ENCODE results near the gene UBAP2.

UBAP2 gene

DNA sequence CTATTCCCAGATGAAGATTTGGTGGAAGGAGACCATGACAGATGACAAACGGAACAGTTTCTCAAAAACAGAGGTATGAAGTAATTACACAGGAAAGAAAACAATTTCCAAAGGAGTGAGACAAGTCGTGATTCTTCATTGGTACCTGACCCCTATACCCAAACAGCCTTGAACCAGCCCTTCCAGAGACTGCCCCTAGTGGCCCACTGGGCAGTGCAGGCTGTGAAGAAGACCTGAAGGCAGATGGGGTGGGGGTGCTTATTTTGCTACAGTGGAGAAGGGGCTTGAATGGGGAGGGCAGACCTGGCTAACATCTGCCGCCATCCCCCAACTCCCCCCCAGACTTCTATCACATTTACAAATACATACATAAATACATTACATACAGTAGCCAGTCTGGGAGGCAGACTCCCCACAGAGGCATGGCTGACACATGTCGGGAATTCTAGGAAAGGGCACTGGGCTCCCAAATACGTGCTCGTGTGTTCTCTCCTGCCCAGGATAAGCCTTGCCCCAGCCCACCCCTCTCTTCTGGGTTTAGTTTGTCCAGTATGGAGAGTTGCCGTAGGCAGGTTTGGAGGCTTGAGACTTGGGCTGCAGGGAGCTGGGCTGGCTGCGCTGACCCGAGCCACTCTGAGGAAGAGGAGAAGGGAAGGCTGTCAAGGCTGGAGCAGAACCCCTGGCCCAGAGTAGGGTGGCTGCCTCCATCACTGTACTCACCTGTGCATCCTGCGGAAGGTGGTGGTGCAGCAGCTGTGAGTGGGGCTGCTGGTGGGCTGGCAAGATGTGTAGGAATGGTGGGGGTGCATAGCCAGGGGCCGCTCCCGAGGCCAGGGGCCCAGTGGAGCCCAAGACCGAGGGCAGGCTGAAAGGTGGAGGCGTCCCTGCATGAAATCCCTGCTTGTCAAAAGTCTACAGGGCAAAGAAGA is 126.5 kb downstream of the UBAP2 start:
- DNase-seq (ENCODE audit: low spot score), result no peak

DNA sequence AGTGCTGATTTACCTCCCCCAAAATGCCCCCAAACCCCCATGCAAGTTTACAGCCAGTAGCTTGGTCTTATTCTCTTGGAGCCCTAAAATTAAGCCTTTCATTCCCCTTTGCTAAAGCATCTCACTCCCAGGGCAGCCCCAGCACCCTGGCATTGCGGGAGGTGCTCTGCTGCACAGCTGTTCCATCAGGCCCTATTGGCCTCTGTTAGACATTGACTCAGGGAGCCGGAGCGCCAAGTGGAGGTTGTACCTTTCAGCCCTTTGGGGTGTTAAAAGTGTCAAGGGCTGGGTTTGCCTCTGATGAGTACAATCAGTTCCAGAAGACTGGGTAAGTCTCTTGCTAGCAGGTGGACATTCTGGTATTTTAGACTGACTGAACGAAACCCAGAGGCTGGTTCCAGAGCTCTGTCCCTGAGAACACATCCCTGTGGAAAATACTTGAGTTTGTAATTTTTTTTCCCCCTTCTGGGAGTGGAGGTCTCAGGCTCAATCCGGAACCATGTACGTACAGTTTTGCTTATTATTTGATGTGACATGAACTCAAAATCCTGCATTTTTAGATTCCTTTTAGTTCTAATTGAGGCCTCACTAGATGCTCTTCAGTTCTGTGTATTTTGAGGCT is 129.3 kb downstream of the UBAP2 start:
- DNase-seq (ENCODE audit: low spot score), result no peak

DNA sequence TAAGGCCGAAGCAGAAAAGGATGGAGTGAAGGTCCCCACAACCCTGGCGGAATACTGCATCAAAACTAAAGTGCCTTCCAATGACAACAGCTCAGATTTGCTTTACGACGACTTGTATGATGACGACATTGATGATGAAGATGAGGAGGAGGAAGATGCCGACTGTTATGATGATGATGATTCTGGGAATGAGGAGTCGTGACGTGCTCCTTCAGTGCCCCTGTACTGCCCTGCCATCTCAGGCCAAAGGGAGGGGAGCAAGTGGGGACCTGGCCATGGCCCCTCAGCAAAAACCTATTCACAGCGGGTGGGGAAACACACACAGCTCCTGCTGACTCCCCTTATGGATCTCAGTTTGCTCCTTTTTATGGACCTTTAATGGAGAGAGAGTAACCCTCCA is 131.7 kb downstream of the UBAP2 start:
- DNase-seq (ENCODE audit: low spot score), result no peak

DNA sequence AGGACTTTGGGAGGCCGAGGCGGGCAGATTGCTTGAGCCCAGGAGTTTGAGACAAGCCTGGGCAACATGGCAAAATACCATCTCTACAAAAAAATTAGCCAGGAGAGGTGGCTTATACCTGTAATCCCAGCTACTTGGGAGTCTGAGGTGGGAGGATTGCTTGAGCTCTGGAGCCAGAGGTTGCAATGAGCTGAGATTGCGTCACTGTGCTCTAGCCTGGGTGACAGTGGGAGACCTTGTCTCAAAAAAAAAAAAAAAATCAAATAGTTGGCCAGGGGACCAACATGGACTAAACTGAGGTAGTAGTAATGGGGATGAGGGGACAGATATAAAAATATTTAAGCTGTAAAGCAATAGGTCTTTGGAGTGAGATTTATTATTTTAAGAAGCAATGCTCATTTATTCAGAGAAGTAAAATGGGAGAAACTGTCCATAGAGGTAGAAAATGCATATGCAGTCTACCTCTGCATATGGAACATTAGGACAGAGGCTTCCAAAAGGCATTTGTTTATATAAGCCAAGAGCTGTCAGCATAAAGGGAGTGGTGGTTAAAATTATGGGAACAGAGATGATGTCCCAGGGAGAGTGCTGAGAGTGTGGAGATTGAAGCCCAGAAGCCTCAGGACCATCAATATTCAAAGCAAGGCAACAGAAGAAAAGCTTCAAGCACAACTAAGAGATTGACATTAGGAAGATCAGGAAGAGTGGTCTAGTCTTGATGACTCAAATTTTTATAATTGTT is 133.6 kb downstream of the UBAP2 start:
- no peak for DNase-seq (ENCODE audit: low spot score)

DNA sequence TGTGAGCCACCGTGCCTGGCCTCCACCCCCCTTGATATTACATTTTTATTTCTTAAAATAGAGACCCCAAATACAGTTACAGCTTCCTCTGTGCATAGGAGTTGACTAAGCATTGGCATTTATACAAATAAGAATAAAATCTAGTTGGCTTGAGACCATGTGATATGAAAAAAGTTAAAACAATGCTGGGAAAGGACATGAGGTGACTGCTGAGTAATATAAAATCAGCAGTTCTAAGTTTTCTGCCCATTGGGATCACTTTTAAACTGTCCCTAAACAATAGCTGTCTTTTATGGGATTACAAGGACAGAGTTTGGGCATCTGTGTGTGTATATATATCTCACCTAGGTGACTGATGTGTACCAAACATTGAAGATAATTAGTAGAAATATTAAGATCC is 135.1 kb downstream of the UBAP2 start:
- DNase-seq (ENCODE audit: low spot score), result no peak

DNA sequence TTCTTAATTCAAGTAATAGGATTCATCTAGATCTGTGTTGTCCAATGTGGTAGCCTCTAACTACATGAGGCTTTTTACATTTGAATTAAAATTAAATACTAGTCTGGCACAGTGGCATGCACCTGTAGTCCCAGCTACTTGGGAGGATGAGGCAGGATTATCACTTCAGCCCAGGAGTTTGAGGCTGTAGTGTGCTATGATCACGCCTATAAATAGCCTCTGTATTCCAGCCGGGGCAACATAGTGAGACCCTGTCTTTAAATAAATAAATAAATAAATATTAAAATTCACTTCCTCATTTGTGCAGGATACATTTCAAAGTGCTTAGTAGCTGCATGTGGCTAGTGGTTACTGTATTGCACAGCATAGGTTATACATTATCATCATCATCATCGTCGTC is 139.9 kb downstream of the UBAP2 start:
- DNase-seq (ENCODE audit: low spot score), result no peak

DNA sequence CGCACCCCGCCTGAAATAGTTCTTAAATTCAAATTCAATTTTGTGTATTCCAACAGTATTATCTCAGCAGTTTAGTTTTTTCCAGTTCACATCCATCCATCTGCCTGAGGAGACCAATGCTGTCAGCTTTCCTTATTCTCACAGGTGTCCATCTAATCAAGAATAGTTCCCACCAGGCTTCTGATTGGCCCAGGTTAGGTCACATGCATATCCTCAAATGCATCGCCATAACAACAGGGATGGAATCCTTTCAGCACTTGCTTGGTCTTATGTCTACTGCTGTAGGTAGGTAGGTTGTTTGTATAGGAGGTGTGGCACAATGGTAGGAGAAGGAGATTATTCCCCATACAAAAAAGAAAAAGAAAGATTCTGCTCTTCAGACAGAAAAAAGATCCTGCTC is 140.6 kb downstream of the UBAP2 start:
- DNase-seq (ENCODE audit: low spot score), result no peak

DNA sequence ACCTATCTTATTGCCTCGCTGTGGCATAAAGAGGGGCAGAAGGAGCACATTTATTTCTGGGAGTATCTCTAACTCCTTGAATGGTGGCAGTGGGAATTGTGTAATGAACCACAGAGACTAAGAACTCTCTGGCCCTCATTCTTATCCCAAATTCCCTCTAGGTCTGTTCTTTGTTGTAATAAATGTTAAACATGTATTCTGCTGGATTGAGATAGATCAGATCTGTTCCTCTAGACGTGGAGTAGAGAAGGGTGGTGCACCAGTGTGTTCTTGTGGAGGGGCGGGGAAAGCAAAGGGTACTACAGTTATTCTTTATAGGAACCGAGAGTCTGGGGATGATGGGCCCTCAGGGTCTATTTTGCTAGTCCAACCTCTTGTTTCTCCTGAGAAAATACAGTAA is 141.3 kb downstream of the UBAP2 start:
- no peak for DNase-seq (ENCODE audit: low spot score)

DNA sequence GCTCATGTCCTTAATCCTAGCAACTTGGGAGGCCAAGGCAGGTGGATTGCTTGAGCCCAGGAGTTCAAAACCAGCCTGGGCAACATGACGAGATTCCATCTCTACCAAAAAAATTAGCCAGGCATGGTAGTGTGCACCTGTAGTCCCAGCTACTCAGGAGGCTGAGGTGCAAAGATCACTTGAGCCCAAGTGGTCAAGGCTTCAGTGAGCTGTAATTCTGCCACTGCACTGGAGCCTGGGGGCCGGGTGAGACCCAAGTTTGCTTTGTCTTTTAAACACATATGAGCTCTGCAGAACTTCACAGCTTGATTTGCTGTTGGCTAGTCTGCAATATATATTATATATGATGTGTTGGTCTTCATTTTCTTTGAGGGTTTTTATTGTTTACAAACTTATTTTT is 141.9 kb downstream of the UBAP2 start:
- DNase-seq (ENCODE audit: low spot score), result no peak

DNA sequence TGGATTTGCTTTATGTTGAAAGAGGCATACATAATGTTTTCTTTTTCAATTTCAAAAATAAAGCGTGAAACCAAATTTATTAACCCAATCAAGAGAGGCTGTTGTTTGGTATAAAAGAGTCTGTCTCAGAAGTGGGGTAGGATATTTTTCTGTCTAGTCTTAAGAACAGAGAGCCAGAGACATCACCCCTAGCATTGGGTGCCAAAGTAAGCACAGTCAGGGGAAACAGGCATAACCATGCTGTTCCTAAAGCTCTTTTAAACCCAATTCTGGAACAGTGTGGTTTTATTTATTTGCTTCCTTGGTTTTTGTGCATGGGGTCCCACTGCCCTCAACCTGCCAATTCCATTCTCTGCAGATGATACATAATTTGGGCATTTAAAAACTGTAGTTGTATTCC is 143.6 kb downstream of the UBAP2 start:
- no peak for DNase-seq (ENCODE audit: low spot score)

DNA sequence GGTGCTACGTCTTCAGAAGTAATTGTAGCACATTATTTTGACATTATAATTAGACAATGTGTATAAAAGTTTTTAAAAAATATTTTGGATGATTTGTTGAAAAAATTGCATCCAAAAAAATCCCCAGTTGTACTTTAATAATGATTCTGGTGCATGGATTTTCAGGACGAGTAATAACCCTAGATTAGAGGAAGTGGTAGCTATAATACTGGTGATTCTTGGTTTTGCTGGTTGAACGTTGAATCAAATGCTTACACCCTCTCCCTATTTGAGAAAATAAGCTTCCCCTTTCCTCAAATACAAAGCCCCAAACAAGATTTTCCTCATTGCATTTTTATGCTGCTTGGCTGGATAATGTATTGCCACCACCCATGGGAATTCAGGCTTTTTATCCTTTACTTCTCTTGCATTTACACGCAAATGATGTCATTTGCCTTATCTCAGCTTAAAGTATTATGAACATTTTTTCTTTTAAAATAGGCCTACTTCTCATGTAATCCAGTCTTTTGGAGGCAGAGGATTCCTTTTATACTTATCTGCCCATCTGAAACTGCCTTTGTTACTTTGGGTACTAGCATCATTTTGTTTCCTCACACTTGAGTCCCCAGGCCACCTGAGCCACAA is 145.4 kb downstream of the UBAP2 start:
- no peak for DNase-seq (ENCODE audit: low spot score)

DNA sequence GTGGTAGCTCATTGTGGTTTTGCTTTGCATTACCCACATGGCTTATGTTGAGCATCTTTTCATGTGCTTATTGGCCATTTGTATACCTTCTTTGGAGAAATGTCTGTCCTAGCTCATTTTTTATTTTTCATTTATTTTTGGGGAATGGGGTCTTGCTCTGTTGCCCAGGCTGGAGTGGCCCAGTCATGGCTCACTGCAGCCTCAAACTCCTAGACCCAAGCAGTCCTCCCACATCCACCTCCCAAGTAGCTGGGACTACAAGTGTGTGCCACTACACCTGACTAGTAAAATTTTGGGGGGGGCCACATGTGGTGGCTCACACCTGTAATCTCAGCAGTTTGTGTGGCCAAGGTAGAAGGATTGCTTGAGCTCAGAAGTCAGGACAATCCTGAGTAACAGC is 154.4 kb downstream of the UBAP2 start:
- DNase-seq (ENCODE audit: low spot score), result no peak

DNA sequence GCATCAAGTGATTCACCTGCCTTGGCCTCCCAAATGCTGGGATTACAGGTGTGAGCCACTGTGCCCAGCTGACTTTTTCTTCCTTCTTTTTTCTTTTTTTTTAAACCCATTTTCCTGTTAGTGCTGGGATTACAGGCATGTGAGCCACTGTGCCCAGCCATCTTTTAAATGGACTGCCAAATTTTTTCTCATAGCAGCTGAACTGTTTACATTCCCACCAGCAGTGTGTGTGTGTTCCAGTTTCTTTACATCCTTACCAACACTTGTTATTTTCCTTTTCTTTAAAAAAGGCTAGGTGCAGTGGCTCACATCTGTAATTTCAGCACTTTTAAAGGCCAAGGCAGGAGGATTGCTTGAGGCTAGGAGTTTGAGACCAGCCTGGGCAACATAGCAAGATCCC is 154.8 kb downstream of the UBAP2 start:
- no peak for DNase-seq (ENCODE audit: low spot score)

DNA sequence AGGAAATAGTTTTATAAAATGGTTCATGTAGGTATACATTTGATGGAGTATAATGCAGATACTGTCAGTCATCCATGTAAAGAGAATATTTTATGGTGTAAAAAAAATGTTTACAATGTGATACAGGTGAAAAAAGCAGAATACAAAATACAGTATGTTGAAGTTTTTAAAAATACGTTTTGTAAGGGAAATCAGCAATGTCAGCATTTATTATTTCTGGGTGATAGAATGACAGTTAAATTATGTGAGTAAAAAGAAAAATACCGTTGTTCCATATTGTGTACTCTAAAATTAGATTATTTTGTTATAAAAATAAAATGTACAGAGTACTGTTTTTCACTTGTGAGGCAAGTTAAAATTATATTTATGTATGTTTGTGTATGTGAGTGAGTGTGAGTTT is 162.7 kb downstream of the UBAP2 start:
- no peak for DNase-seq (ENCODE audit: low spot score)

DNA sequence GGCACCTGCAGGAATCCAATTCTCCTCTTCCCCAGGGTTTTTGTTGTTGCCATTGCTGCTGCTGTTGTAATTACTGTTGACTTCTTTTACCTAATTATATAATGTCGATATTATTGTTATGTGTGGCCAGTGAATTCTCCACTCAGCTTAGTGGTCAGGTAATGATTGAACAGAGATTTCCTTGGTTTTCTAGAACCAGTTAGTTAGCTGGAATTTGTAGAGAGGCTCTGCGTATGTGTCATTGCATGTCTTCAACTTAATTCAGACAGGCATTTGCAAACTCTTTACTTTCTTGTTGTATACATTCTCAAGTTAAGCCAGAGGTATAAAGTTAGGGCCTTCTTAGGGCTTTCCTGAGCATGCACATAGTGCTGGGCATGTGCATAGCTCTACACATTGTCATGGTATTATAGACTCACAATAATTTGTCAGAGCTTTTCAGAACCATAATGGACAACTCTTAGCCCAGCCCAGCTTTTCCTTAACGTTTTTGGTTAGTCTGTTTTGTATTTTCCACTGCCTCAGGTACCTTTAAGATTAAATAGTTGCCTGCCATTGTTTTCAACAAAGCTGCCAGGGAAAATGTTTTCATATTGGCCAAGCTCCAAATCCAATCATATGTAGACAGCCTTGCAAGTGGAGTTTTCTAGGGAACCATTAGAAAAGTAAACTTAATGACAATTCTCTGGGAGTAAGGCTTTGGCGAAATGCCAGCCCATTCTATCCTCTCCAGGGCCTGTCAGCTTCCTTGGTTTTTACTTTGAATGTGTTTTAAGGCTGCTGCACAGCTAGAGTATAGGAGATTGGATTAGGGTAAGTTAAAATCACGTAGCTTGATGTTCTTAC is 163.6 kb downstream of the UBAP2 start:
- no peak for DNase-seq (ENCODE audit: low spot score)

DNA sequence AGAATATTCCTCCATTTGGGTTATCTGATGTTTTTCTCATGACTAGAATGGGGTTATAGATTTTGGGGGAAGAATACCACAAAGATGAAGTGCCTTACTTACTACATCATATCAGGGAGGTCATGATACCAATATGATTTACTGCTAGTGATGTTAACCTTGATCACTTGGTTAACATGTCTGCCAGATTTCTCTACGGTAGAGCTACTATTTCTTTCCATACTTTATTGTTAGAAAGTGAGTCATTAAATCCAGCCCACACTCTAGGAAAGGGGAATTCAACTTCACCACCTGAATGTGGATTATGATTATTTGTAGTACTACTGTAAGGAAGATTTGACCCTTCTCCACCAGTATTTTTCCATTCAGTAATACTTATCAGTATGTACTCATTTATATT is 167.1 kb downstream of the UBAP2 start:
- no peak for DNase-seq (ENCODE audit: low spot score)

DNA sequence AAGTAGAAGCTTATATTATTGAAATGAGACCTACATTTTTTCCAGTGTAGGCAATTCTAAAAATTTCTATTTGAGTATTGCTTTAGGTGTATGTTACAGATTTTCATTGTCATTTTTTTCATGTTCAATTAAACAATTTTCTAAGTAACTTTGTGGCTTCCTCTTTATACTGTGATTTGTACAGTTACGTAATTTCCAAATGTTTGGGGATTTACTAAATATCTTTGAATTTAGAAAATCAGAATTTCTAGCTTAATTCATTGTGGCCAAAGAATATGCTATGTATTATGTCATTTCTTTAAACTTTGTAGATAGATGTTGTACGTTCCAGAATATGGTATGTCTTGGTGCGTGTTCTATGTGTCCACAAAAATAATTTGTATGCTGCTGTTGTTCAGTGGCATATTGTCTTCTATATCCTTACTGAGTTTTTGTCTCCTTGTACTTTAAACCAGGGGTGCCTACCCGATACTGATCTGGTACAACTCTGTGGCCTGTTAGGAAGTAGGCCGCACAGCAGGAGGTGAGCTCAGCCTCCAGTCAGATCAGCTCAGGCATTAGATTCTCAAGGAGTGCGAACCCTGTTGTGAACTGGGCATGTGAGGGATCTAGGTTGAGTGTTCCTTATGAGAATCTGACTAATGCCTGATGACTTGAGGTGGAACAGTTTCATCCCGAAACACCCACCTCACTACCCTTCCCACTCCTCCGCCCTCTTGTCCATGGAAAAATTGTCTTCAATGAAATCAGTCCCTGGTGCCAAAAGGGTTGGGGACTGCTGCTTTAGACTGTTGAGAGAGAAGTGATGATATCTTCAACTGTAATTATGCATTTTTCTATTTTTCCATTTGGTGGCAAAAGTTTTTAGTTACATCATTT is 168.2 kb downstream of the UBAP2 start:
- DNase-seq (ENCODE audit: low spot score), result no peak

DNA sequence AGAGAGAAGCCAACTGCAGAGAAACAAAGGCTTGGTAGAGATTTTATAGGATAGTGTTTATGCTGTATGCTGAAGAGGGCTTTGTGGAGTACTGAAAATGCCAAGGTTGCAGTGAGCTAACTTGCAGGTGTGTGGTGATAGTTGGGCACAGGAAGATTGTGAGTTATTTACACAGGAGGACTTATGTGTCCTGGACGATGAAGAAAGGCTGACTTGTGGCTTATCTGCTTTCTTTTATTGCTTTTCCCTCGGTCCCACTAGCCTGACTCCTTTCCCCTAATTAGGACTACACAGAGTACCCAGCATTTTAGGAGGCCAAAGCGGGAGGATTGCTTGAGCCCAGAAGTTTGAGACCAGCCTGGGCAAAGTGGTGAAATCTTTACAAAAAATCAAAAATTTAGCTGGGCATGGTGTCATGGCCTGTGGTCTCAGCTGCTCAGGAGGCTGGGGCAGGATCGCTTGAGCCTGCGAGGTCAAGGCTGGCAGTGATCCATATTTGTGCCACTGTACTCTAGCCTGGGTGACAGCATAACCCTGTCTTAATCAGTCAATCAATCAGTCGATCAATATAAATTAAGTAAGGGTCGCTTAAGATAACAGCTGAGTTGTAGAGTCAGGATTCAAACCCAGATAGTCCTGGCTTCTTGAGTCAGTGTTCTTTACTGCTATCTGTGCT is 169.9 kb downstream of the UBAP2 start:
- no peak for DNase-seq (ENCODE audit: low spot score)

DNA sequence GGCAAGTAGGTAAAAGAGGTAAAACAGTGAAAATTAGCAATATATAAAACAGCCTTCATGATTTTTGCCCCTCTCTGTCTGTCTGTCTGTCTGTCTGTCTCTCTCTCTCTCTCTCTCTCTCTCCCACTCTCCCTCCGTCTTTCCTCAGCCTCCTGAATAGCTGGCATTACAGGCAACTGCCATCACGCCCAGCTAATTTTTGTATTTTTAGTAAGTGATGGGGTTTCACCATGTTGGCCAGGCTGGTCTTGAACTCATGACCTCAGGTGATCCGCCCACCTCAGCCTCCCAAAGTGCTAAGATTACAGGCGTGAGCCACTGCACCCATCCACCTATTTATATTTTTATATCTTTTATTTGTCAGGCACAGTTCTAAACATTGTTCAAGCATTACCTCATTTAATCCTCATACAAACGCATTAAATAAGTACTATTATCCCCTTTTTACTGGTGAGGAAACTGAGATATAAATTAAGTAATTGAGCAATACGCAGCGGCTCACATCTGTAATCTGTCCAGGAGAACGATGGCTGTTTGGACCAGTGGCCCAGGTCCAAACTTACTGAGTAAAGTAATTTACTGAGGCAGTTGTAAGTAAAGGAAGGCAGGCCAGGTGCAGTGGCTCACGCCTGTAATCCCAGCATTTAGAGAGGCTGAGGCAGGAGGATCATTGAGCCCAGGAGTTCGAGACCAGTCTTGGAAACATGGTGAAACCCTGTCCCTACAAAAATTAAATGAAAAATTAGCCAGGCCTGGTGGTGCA is 170.8 kb downstream of the UBAP2 start:
- DNase-seq (ENCODE audit: low spot score), result no peak
